Kidney epithelial cell (primary cell): ENCODE results near the gene PKNOX2. TPM values are rescaled to one million over a fixed set of nuclear protein-coding genes. Genes with fewer than 3 reads are reported as not detected.

Experiments used
- DNase-seq: peaks from one replicate; pipeline ENCODE4 v3.0.0-alpha.2; 2010; ENCODE audit warnings: low read depth
- H3K27me3 ChIP-seq: 2 replicates; pipeline ENCODE4 v1.6.0; 2011; ENCODE audit warnings: low read length; ENCODE audit not compliant: control insufficient read depth, insufficient read depth
- H3K36me3 ChIP-seq: 2 replicates; pipeline ENCODE4 v1.5.1; 2011; ENCODE audit warnings: low read length; ENCODE audit not compliant: control insufficient read depth, insufficient read depth
- H3K4me3 ChIP-seq: 2 replicates; pipeline ENCODE4 v1.5.1; 2011; ENCODE audit warnings: low read depth, mild to moderate bottlenecking, control low read depth, low read length
- total RNA-seq: library from RNA; depleted of rRNA; stranded (reverse); fragments of >200 nt; gene quantifications from 2 replicates; pipeline ENCODE4 v1.2.3, GENCODE V29; 2015
- TF ChIP-seq, protein P1 (sequence below): IDR thresholded peaks from 2 replicates; pipeline ENCODE4 v1.5.1; 2011; ENCODE audit warnings: mild to moderate bottlenecking, moderate library complexity, low read length, control low read depth, inconsistent platforms; ENCODE audit not compliant: insufficient read depth, poor library complexity, severe bottlenecking

The PKNOX2 gene
- total RNA-seq, 1 donor from 2014 or later, result 0.42 TPM

DNA sequence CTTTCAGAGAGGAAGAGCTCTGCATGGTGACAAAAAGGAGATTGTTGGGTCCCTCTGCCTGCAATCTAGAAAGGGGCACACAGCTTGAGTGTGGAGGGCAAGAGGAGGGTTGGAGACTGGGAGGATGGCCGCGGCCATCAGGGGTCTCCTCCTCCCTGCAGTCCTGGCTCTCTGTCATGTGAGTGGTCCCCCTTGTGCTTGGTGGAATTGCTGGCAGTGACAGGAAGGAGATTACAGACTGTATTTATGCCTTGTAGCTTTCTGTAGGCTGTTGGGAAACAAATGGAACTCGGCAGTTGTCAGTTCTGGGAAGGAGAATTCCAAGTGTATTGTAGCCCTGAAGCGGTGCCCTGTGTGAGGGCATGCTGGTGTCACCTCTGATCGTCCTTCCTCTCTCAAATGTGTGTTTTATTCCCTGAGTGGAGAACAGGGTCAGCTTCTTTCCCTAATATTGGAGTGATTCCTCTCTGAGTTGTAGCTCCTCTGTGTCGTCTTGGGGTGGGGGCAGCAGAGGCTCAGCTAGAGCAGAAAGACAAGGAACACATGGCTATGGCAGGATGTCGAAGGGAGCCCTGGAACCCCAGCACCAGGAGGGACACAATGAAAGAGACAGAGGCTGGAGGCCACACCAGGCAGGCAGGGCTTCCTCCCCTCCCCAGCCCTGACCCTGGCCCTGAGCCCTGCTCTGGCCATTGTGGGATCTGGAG is 163.1 kb downstream of the PKNOX2 start:
- TF ChIP-seq, protein P1, sequence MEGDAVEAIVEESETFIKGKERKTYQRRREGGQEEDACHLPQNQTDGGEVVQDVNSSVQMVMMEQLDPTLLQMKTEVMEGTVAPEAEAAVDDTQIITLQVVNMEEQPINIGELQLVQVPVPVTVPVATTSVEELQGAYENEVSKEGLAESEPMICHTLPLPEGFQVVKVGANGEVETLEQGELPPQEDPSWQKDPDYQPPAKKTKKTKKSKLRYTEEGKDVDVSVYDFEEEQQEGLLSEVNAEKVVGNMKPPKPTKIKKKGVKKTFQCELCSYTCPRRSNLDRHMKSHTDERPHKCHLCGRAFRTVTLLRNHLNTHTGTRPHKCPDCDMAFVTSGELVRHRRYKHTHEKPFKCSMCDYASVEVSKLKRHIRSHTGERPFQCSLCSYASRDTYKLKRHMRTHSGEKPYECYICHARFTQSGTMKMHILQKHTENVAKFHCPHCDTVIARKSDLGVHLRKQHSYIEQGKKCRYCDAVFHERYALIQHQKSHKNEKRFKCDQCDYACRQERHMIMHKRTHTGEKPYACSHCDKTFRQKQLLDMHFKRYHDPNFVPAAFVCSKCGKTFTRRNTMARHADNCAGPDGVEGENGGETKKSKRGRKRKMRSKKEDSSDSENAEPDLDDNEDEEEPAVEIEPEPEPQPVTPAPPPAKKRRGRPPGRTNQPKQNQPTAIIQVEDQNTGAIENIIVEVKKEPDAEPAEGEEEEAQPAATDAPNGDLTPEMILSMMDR, result no peak
- Histone ChIP-seq H3K4me3 (no peak overlapping the region), H3K36me3 (no peaks in the 10 kb centered on the region), H3K27me3 (peaks cover 2% of the 10 kb centered on the region)
- no peak for DNase-seq

DNA sequence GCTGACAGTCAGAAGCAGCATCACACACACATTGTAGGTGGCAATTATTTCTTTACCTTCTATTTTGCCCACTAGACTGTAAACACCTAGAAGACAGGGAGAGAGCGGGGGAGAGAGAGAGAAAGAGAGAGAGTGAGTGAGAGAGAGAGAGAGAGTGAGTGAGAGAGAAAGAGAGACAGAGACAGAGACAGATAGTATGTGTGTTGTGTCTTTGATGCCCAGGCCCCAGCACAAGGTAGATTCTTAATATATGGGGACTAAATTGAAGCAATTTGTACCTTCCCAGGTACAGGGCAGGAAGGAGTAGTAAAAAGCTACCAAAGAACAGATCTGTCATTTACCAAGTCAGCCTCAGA is 163.7 kb downstream of the PKNOX2 start:
- Histone ChIP-seq H3K4me3 (no peak overlapping the region), H3K36me3 (no peaks in the 10 kb centered on the region), H3K27me3 (peaks cover 2% of the 10 kb centered on the region)
- TF ChIP-seq, protein P1, result no peak
- no peak for DNase-seq

DNA sequence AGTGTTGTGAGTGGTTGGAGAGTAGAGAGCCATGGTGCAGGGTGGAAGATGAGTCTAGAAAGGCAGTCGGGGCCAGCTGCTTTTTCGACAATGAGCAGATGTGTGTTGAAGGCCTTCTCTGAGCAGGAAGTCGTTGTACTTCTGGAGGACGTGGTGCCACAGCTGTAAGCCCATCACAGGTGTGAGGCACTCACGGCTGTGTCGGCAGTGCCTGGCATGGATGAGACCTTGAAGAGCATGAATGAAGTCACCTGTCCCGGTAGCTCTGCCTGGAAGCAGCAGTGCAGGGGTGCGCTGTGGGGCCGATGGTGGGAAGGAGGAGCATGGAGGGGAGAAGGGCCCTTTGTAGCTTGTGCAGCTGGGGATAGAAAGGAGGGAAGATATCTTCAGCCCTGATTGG is 165.2 kb downstream of the PKNOX2 start:
- Histone ChIP-seq H3K27me3 (peaks cover 2% of the 10 kb centered on the region), H3K4me3 (no peak overlapping the region), H3K36me3 (no peaks in the 10 kb centered on the region)
- DNase-seq, result no peak
- TF ChIP-seq, protein P1, result no peak

DNA sequence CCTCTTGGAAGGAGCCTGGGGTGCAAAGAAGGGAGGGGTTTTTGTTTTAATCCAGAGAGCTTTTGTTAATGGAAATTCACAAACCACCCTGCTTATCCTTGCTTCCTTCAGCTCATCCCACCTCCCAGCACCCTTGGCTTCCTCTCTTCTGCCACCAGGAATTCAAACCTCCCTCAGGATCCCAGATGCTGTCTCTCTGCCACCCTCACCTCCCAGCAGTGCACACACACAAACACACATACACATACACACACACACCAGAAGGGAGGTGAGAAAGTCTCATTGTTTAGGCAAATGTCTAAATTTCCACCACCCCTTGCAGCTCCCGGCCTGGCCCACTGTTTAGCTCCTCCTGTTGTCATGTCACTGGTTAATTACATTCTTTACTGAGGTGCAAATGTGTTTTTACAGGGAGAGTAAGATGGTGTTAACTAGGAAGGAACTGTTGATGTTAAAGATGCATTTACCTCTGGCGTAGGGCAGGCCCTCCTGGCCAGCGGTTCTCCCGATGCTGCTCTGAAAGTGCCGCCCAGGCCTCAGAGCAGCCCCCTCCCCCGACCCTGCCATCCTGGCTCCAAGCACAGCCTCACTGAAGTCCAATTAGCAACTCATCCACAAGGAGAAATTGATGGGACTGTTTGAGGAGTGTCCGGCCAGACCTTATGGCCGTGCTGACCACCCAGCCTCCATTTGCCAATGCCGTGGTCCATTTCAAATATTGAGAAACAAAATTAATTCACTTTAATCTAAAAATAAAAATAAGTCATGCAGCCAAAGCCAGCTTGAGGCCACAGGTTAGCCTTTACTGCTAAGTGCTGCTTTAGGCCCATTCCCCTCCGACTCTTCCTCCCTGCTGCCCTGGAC is 166.1 kb downstream of the PKNOX2 start:
- Histone ChIP-seq H3K27me3 (peaks cover 2% of the 10 kb centered on the region), H3K36me3 (no peaks in the 10 kb centered on the region), H3K4me3 (no peak overlapping the region)
- no peak for DNase-seq
- TF ChIP-seq, protein P1, result no peak

DNA sequence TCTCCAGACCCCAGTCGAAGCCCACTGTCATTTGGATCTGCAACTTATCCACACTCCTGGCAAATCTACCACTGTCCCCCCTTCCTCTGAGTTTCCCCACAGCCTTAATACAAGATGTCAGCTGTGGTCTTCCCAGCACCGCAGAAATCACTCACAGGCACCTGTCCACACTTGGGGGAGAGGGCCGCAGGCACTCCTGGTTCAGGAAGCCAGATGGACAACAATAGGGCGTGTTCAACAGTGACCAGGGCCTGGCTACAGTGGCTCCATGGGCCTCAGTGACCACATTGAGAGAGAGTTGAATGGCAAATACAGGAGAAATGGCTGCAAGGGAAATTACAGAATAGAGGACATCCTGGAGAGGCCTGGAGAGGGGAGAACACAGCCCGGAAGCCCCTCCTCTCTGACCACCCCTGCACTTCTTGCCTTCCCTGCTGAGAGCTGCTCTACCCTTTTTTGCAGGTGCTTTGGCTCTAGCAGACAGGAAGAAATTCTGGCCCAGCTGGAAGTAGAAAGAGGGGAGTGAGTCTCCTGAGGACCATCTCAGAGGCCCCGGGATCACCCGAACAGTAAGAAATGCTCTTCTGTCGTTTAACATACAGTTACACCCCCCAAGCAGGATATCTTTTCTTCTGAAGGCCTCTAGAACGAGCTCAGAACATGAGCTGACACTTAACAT is 166.9 kb downstream of the PKNOX2 start:
- TF ChIP-seq, protein P1, result no peak
- peaks cover 2% of the 10 kb centered on the region for H3K27me3 ChIP-seq

More for the DNA sequence above, 166.9 kb downstream of the PKNOX2 start:
- Histone ChIP-seq H3K4me3 (no peak overlapping the region), H3K36me3 (no peaks in the 10 kb centered on the region)
- no peak for DNase-seq
